Upper lobe of left lung (tissue), 4 donors: Measurements from ENCODE around the gene HES7.

Source experiments
- CTCF ChIP-seq, 6 experiments: fragments of 450-650 bp in 4 of 6; fragments of 200-600 bp in 2 of 6; sonication (generic) in 2 of 6; IDR thresholded peaks; one replicate each; pipeline ENCODE4 v1.5.1; 2016 to 2019; ENCODE audit warnings: antibody characterized with exemption in 6 of 6
- POLR2A ChIP-seq, 4 donors: fragments of 450-650 bp; IDR thresholded peaks; one replicate each; pipeline ENCODE4 v1.5.1; 2016 to 2017; ENCODE audit warnings: antibody characterized with exemption in 4 of 4, mild to moderate bottlenecking in 2 of 4
- POLR2AphosphoS5 ChIP-seq, 2 donors: sonication (generic); formaldehyde crosslinking; IDR thresholded peaks; one replicate each; pipeline ENCODE4 v1.5.1; 2017; ENCODE audit warnings: antibody characterized with exemption in 2 of 2

DNA sequence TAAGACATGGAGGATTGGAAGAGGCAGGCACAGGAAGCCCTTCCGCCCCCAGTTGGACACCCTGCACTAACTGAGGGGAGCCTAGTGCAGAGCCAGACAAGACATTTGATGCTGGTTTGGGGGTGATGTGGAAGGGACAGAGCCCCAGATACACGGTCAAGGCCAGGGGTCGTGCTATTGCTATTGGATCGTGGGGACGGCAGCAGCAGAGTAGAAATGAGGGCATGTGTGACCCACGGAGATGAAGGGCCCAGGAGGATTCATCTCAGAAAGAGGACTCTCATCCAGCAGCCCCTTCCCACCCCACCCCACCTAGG lies 40.9 kb upstream of the HES7 start:
- TF ChIP-seq CTCF (IDR thresholded peaks at IDR 0.05): no peak
- no peak for TF ChIP-seq POLR2AphosphoS5 (IDR thresholded peaks at IDR 0.05)
- TF ChIP-seq POLR2A (IDR thresholded peaks at IDR 0.05): no peak
